Fibroblast of the aortic adventitia (primary cell): ENCODE results near the gene TNFAIP6. TPM values are rescaled to one million over a fixed set of nuclear protein-coding genes. Genes with fewer than 3 reads are reported as not detected.
"Not testable (repeated sequence)": the region's sequence is repeated elsewhere in the genome, so short reads cannot be mapped to it uniquely, and the experiment has no call there.

ENCODE experiments used
- DNase-seq: peaks from one replicate; pipeline ENCODE4 v3.0.0-alpha.2; 2010; ENCODE audit warnings: low read depth
- H3K4me3 ChIP-seq: 2 replicates; pipeline ENCODE4 v1.5.1; 2011; ENCODE audit warnings: low read depth, mild to moderate bottlenecking, control low read depth, low read length, moderate library complexity
- CTCF ChIP-seq: IDR thresholded peaks from 2 replicates; pipeline ENCODE4 v1.5.1; 2011; ENCODE audit warnings: mild to moderate bottlenecking, low read length, control low read depth, inconsistent platforms; ENCODE audit not compliant: insufficient read depth
- total RNA-seq: library from RNA; depleted of rRNA; stranded (reverse); fragments of >200 nt; gene quantifications from 2 replicates; pipeline ENCODE4 v1.2.3, GENCODE V29; 2012; ENCODE audit warnings: low replicate concordance

Gene TNFAIP6, protein sequence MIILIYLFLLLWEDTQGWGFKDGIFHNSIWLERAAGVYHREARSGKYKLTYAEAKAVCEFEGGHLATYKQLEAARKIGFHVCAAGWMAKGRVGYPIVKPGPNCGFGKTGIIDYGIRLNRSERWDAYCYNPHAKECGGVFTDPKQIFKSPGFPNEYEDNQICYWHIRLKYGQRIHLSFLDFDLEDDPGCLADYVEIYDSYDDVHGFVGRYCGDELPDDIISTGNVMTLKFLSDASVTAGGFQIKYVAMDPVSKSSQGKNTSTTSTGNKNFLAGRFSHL
- total RNA-seq = 47.3 and 51.9 TPM in 2 replicates

GRCh38 chr2:151357359-151357758, at the start of gene TNFAIP6:
Gene TNFAIP6 (plus strand): TSS chr2:151357592. CDS start chr2:151357667, 75 bp downstream.
- TF ChIP-seq CTCF = no peak
- DNase-seq = peak; percentile 98
- peak within 1 kb of the TSS; percentile 54 for H3K4me3 ChIP-seq

GRCh38 chr2:151310313-151310712, 47.1 kb upstream of the TNFAIP6 start:
- not testable (repeated sequence) for DNase-seq, H3K4me3 ChIP-seq

DNA sequence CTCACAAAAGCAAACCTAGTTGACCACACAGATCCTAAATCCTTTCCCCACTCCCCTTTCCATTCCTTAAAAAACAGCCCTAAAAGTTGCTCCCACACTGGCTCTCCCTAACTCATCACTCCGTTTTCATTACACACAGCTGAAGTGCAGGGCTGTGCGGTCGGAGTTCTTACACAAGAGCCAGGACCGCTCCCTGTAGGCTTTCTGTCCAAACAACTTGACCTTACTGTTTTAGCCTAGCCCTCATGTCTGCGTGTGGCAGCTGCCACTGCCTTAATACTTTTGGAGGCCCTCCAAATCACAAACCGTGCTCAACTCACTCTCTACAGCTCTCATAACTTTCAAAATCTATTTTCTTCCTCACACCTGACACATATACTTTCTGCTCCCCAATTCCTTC, 45.0 kb upstream of the TNFAIP6 start:
- not testable (repeated sequence) for H3K4me3 ChIP-seq, DNase-seq

GRCh38 chr2:151315381-151315903, 42.0 kb upstream of the TNFAIP6 start:
- TF ChIP-seq CTCF = no peak
- H3K4me3 ChIP-seq = peak overlapping the region; percentile 42
- DNase-seq = peak; percentile 88

DNA sequence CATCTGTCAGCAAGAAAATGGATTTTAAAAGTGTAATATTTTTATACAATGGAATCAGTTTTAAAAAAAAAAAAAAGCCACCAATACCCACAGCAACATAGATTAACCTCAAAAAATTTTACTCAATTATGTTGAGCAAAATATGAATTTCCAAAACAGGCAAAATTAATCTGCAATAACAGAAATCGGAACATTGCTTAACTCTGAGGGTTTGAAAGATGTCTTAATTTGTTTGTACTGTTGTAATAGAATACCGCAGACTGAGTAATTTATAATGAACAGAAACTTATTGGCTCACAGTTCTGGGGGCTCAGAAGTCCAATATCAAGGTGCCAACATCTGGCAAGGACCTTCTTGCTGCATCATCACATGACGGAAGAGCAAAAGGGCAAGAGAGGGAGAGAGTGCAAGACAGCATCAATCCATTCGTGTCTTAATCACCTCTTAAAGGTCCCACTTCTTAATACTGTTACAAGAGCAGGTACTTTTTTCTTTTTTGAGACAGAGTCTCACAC, 31.8 kb upstream of the TNFAIP6 start:
- H3K4me3 ChIP-seq = no peak overlapping the region
- TF ChIP-seq CTCF = no peak
- DNase-seq = no peak

- DNase-seq = no peak
- no peak for TF ChIP-seq CTCF
Observed at GRCh38 chr2:151326554-151326953, 30.8 kb upstream of the TNFAIP6 start.

GRCh38 chr2:151329998-151330397, 27.4 kb upstream of the TNFAIP6 start:
- H3K4me3 ChIP-seq = no peak overlapping the region
- no peak for DNase-seq
- TF ChIP-seq CTCF = no peak

More at GRCh38 chr2:151326554-151326953, 30.8 kb upstream of the TNFAIP6 start:
- no peak overlapping the region for H3K4me3 ChIP-seq

- TF ChIP-seq CTCF = no peak
- no peak for DNase-seq
- no peak overlapping the region for H3K4me3 ChIP-seq
Observed at GRCh38 chr2:151333083-151333482, 24.3 kb upstream of the TNFAIP6 start.
